HEK293 (cell line): ENCODE data around the gene SPATA6L.

Source experiments
- CTCF ChIA-PET: fragments of 350-600 bp; formaldehyde crosslinking; extraction: SDS; loops from one replicate; lab custom pipeline; 2021; ENCODE audit warnings: antibody characterized with exemption; lab: Yijun Ruan, JAX
- POLR2A ChIA-PET: fragments of 300-600 bp; formaldehyde crosslinking; extraction: SDS; loops from one replicate; lab custom pipeline; 2020; ENCODE audit warnings: antibody characterized with exemption, inconsistent platforms; lab: Yijun Ruan, JAX
- H3K27ac ChIP-seq: fragments of 200-500 bp; sonication (Bioruptor generic); 2 replicates; pipeline ENCODE4 v1.5.1; 2014; ENCODE audit warnings: low read depth, low read length, control low read depth, inconsistent platforms; ENCODE audit errors: extremely low read depth
- H3K36me3 ChIP-seq, 2 experiments: fragments of 200-500 bp in 1 of 2; sonication (Bioruptor generic) in 1 of 2; 1 replicate in 1 of 2; 2 replicates in 1 of 2; pipeline ENCODE4 v1.5.1; 2014 to 2017; ENCODE audit warnings: inconsistent platforms in 2 of 2, low read length in 2 of 2; ENCODE audit not compliant: control insufficient read depth in 2 of 2, insufficient read depth in 1 of 2
- H3K4me1 ChIP-seq: fragments of 200-500 bp; sonication (Bioruptor generic); 2 replicates; pipeline ENCODE4 v1.5.1; 2014; ENCODE audit warnings: mild to moderate bottlenecking, low read length, inconsistent platforms; ENCODE audit not compliant: control insufficient read depth, insufficient read depth
- H3K4me3 ChIP-seq: 2 replicates; pipeline ENCODE4 v1.5.1; 2011; ENCODE audit warnings: low read depth, mild to moderate bottlenecking, control low read depth, low read length, moderate library complexity
- H3K9me3 ChIP-seq: fragments of 200-500 bp; sonication (Bioruptor generic); 2 replicates; pipeline ENCODE4 v1.5.1; 2014; ENCODE audit warnings: low read depth, low read length, inconsistent platforms; ENCODE audit not compliant: control insufficient read depth, insufficient read depth
- GLIS2 ChIP-seq: fragments of 450-650 bp; formaldehyde crosslinking; IDR thresholded peaks from 2 replicates; pipeline ENCODE4 v1.5.1; 2016; ENCODE audit warnings: missing biosample characterization, missing genetic modification characterization
- KLF7 ChIP-seq: fragments of 450-650 bp; formaldehyde crosslinking; IDR thresholded peaks from 2 replicates; pipeline ENCODE4 v1.5.1; 2016; ENCODE audit warnings: missing biosample characterization, missing genetic modification characterization, borderline replicate concordance
- TCF7L2 ChIP-seq: IDR thresholded peaks from 2 replicates; pipeline ENCODE4 v1.6.1; 2011; ENCODE audit warnings: low read depth, mild to moderate bottlenecking, inconsistent platforms, low read length, moderate library complexity, borderline replicate concordance
- YY1 ChIP-seq: fragments of 450-650 bp; formaldehyde crosslinking; IDR thresholded peaks from 2 replicates; pipeline ENCODE4 v1.5.1; 2018; ENCODE audit warnings: missing biosample characterization, missing genetic modification characterization
- YY2 ChIP-seq: fragments of 450-650 bp; formaldehyde crosslinking; IDR thresholded peaks from 2 replicates; pipeline ENCODE4 v1.5.1; 2016; ENCODE audit warnings: missing biosample characterization, missing genetic modification characterization
- ZBTB1 ChIP-seq: fragments of 450-650 bp; formaldehyde crosslinking; IDR thresholded peaks from 2 replicates; pipeline ENCODE4 v1.5.1; 2016; ENCODE audit warnings: missing biosample characterization, missing genetic modification characterization
- ZBTB49 ChIP-seq: fragments of 450-650 bp; formaldehyde crosslinking; IDR thresholded peaks from 2 replicates; pipeline ENCODE4 v1.5.1; 2016; ENCODE audit warnings: missing biosample characterization, missing genetic modification characterization, low read depth
- ZNF132 ChIP-seq: fragments of 450-650 bp; formaldehyde crosslinking; IDR thresholded peaks from 2 replicates; pipeline ENCODE4 v1.5.1; 2017; ENCODE audit warnings: missing biosample characterization, missing genetic modification characterization, borderline replicate concordance
- ZNF248 ChIP-seq: fragments of 450-650 bp; formaldehyde crosslinking; IDR thresholded peaks from 2 replicates; pipeline ENCODE4 v1.5.1; 2017; ENCODE audit warnings: missing biosample characterization, missing genetic modification characterization
- ZNF292 ChIP-seq: fragments of 450-650 bp; formaldehyde crosslinking; IDR thresholded peaks from 2 replicates; pipeline ENCODE4 v1.5.1; 2016; ENCODE audit warnings: low read depth, missing biosample characterization, missing genetic modification characterization, borderline replicate concordance
- ZNF350 ChIP-seq: fragments of 450-650 bp; formaldehyde crosslinking; IDR thresholded peaks from 2 replicates; pipeline ENCODE4 v1.5.0; 2017; ENCODE audit warnings: missing biosample characterization, mild to moderate bottlenecking, missing genetic modification characterization
- ZNF510 ChIP-seq: fragments of 450-650 bp; formaldehyde crosslinking; IDR thresholded peaks from 2 replicates; pipeline ENCODE4 v1.5.1; 2018; ENCODE audit warnings: mild to moderate bottlenecking, missing genetic modification characterization, missing biosample characterization; ENCODE audit not compliant: insufficient replicate concordance
- ZNF596 ChIP-seq: fragments of 450-650 bp; IDR thresholded peaks from 2 replicates; pipeline ENCODE4 v1.5.0; 2018; ENCODE audit warnings: missing biosample characterization, mild to moderate bottlenecking, missing genetic modification characterization, moderate library complexity
- ZNF639 ChIP-seq: fragments of 450-650 bp; formaldehyde crosslinking; IDR thresholded peaks from 2 replicates; pipeline ENCODE4 v1.5.1; 2016; ENCODE audit warnings: missing biosample characterization, missing genetic modification characterization
- ZNF704 ChIP-seq: fragments of 450-650 bp; formaldehyde crosslinking; IDR thresholded peaks from 2 replicates; pipeline ENCODE4 v1.5.1; 2016; ENCODE audit warnings: missing biosample characterization, missing genetic modification characterization

Gene SPATA6L

GRCh38 chr9:4706971-4707622, 40.8 kb upstream of the SPATA6L start (continued):
- TF ChIP-seq ZNF132 (tag by site-specific recombination), result no peak
- TF ChIP-seq YY1 (tag by site-specific recombination), result no peak
- no peak for TF ChIP-seq ZNF596 (tag by site-specific recombination)

- Histone ChIP-seq H3K27ac (no peak overlapping the region), H3K9me3 (no peaks in the 10 kb centered on the region), H3K4me1 (no peaks in the 10 kb centered on the region)
- TF ChIP-seq KLF7 (no peak), ZNF596 (tag by site-specific recombination) (no peak)
- TF ChIP-seq, all 188 proteins: peak for 0
- ChIA-PET CTCF (interaction anchor here (0.7 to 1.0 kb wide), 3 partner anchors 16 to 1836 kb away, joined by 3 to 4 read pairs (median 3); no protein-coding TSS in a partner anchor), POLR2A (no interaction called here)
- peaks cover 10 to 64% of the 10 kb centered on the region in 2 experiments for H3K36me3 ChIP-seq
- H3K4me3 ChIP-seq, result no peak overlapping the region
Measured at GRCh38 chr9:4706021-4706420, 39.7 kb upstream of the SPATA6L start.

GRCh38 chr9:4704129-4704528, 37.8 kb upstream of the SPATA6L start:
- no peak overlapping the region for H3K27ac ChIP-seq
- CTCF ChIA-PET, result no interaction called here

GRCh38 chr9:4701526-4701925, 35.2 kb upstream of the SPATA6L start:
- no peak overlapping the region for H3K4me3 ChIP-seq
- no peaks in the 10 kb centered on the region for H3K4me1 ChIP-seq
- H3K9me3 ChIP-seq, result no peaks in the 10 kb centered on the region
- H3K36me3 ChIP-seq, result peaks cover 3 to 54% of the 10 kb centered on the region in 2 experiments; a peak in 2 of 3 replicates
- CTCF ChIA-PET, result interaction anchor here (0.8 to 1.4 kb wide), 3 partner anchors 11 to 47 kb away, joined by 3 to 4 read pairs (median 3); partner anchors contain the start of gene CDC37L1
- TF ChIP-seq GLIS2 (no peak), ZNF510 (no peak), ZNF639 (tag by site-specific recombination) (no peak), TCF7L2 (no peak), ZNF704 (tag by site-specific recombination) (no peak), ZBTB49 (tag by site-specific recombination) (no peak), ZNF350 (tag by site-specific recombination) (no peak), ZNF248 (no peak), ZNF292 (no peak), YY2 (no peak), ZBTB1 (tag by site-specific recombination) (no peak)
- no peak overlapping the region for H3K27ac ChIP-seq
- POLR2A ChIA-PET, result interaction anchor here (1.1 kb wide), 1 partner anchor 17 kb away, joined by 3 read pairs; no protein-coding TSS in a partner anchor

More at GRCh38 chr9:4704129-4704528, 37.8 kb upstream of the SPATA6L start:
- TF ChIP-seq ZNF704 (tag by site-specific recombination), result no peak
- Histone ChIP-seq H3K4me3 (no peak overlapping the region), H3K4me1 (no peaks in the 10 kb centered on the region), H3K36me3 (peaks cover 6 to 56% of the 10 kb centered on the region in 2 experiments; a peak in 2 of 3 replicates), H3K9me3 (no peaks in the 10 kb centered on the region)
- POLR2A ChIA-PET, result no interaction called here
